AG09319 (cell line): ENCODE results near the gene MUC4.
"Not testable (repeated sequence)": the region's sequence is repeated elsewhere in the genome, so short reads cannot be mapped to it uniquely, and the experiment has no call there.

Source experiments
- DNase-seq: peaks from one replicate; pipeline ENCODE4 v3.0.0-alpha.2; 2010; ENCODE audit warnings: low read depth; ENCODE audit errors: extremely low read depth
- TF ChIP-seq, protein P1 (sequence below): IDR thresholded peaks from 2 replicates; pipeline ENCODE4 v1.5.1; 2011; ENCODE audit warnings: low read depth, mild to moderate bottlenecking, inconsistent platforms, low read length, moderate library complexity

MUC4 gene

DNA sequence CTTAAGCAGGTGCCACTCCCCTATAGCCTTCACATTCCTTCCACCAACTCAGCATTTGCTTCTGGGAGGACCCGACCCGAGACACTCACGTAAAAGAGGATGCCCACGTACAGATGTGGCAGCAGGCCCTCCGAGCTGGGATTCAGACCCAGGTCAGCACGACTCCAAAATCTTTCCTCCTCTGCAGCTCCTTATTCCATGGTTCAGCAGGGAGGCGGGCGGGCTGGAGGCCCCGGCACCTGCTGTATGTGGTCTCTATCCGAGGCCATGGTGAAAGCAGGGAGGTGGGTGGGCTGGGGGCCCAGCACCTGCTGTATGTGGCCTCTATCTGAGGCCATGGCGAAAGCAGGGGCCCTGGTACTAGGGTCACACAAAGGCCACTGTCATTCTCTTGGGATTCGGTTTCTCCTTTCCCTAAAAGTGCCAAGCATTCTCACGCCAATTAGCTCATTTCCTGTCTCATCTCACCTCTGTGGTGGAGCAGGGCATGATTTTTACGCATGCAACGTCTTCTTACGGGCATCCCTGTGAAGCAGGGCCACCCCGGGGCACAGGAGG lies 5.9 kb upstream of the MUC4 start:
- DNase-seq = no peak
- TF ChIP-seq, protein P1, sequence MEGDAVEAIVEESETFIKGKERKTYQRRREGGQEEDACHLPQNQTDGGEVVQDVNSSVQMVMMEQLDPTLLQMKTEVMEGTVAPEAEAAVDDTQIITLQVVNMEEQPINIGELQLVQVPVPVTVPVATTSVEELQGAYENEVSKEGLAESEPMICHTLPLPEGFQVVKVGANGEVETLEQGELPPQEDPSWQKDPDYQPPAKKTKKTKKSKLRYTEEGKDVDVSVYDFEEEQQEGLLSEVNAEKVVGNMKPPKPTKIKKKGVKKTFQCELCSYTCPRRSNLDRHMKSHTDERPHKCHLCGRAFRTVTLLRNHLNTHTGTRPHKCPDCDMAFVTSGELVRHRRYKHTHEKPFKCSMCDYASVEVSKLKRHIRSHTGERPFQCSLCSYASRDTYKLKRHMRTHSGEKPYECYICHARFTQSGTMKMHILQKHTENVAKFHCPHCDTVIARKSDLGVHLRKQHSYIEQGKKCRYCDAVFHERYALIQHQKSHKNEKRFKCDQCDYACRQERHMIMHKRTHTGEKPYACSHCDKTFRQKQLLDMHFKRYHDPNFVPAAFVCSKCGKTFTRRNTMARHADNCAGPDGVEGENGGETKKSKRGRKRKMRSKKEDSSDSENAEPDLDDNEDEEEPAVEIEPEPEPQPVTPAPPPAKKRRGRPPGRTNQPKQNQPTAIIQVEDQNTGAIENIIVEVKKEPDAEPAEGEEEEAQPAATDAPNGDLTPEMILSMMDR = no peak

DNA sequence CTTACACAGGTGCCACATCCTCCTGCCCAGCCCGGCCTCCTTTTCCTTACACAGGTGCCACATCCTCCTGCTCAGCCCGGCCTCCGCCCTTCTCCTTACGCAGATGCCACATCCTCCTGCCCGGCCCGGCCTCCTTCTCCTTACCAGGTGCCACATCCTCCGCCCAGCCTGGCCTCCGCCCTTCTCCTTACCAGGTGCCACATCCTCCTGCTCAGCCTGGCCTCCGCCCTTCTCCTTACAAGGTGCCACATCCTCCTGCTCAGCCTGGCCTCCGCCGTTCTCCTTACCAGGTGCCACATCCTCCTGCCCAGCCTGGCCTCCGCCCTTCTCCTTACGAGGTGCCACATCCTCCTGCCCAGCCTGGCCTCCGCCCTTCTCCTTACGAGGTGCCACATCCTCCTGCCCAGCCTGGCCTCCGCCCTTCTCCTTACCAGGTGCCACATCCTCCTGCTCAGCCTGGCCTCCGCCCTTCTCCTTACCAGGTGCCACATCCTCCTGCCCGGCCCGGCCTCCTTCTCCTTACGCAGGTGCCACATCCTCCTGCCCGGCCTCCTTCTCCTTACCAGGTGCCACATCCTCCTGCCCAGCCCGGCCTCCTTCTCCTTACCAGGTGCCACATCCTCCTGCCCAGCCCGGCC lies 4.7 kb upstream of the MUC4 start:
- not testable (repeated sequence) for DNase-seq

DNA sequence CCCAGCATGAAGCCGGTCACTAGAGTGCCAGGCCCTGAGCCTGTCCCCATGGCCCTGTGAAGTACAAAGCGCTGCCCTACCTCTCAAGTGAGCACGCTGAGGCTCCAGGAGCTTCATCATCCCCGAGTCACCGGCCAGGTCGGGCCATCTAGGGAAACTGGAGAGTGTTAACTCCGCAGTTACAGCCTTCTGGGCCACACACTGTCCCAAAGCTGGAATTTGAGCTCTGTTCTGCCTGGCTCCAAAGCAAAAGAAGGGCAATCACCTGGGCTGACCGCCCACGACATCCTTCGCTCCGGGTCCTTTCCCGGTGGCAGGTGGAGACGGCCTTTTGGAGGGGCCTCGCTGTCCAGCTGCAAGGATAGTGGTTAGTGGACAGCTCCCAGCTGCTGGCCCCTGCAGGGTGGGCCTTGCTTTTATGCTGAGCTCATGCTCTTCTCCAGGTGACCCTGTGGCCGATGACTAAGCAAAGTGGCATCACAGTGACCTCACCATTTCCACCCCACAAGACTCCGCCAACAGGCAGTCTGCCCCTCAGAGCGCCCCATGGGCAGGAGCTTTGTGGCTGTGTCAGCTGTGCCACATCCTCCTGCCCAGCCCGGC lies 3.5 kb upstream of the MUC4 start:
- TF ChIP-seq, protein P1 = no peak
- no peak for DNase-seq

DNA sequence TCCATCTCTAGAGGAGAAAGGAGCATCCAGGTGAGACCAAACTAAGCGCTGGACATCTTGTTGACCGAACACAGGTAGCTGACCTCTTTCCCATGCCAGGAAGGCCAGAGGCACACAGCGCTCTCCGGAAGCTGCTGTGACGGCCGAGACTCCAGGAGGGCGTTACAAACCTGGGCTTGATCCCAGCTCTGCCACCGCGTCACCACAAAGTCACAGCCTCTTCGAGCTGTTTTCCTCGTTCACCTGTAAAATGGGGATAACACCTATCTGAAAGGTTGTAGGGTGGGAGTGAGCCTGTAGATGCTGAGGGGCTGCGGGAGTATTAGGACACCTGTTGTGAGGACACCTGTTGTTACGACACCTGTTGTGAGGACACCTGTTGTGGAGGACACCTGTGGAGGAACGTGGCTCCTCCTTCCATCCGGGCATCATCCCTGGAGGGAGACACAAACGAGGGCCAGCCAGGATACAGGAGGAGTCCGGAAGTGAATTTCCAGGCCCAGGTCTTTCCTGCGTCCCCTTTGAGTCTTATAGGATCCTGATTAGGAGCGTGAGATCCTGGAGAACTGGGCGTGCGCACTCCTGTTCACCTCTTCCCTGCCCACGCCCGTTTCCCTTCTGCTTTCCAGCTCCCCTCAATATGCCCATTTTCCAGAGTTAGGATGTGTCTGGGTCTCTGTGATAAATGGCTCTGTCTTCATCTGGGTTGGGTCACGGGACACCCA lies 2.3 kb upstream of the MUC4 start:
- TF ChIP-seq, protein P1 = no peak
- no peak for DNase-seq

DNA sequence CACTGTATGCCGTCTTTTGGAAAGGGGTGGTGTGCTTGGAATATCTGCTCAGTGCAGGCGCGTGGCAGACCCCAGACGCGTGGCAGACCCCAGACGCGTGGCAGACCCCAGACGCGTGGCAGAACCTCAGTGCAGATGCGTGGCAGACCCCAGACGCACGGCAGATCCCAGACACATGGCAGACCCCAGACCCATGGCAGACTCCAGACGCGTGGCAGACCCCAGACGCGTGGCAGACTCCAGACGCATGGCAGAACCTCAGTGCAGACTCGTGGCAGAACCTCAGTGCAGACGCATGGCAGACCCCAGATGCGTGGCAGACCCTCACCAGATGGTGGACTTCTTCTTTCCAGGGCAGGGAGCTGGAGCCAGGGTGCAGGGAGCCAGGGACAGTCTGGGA lies 637 bp upstream of the MUC4 start:
- TF ChIP-seq, protein P1 = no peak
- DNase-seq = no peak

DNA sequence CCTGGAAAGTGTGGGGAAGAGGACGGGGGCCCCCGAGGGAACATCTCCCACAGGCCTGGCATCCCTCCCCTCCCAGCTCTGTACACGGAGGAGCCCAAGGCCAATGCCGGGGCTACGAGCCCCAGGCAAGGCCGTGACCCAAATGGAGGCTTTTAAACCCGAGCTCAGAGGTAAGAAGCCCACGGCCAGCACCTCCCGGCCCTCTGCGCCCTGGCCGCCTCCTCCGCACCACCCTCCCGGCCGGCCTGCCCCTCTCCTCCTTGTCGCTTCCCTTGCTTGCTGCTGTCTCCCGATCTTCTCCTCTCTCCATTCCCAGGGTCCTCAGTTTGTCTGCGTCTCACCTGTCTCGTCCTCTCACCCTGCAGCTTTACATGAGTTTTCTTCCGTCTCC lies 1.3 kb downstream of the MUC4 start:
- no peak for DNase-seq
- TF ChIP-seq, protein P1 = no peak

DNA sequence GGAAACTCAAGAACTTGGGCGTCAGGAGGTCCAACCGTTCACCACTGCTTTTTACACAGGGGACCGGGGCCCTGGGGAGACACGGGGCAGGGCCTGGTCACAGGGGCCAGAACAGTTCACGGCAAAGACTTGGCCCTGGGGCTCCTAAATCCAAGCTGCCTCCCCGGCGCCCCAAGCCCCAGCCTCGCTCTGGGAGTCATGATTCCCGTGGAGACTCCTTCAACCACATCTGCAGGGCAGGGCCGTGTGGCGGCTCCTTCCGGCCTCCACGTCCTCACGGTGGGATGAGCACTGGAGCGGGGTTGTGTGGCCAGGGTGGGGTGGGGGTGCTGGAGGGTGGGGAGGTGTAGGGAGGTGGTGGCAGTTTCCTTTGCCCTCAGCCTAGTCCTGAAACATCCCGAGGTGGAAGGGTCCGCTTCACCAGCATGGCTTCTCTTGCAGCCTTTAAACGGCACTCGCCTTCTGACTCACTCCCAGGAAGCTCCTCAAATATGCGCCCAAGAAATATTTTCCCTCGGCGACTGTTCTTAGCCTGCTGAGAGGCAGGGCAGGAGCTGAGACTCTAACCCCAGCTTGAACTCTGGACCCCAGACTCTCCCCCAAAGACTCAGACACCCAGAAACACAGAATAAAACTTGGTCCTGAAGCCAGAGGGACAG lies 1.8 kb downstream of the MUC4 start:
- DNase-seq = no peak

More for the DNA sequence above, 1.8 kb downstream of the MUC4 start:
- TF ChIP-seq, protein P1 = no peak
